H9 (cell line): ENCODE data around the gene LAMB4. TPM values are rescaled to one million over a fixed set of nuclear protein-coding genes. Genes with fewer than 3 reads are reported as not detected.

Source experiments
- DNase-seq: peaks from one replicate; pipeline ENCODE4 v3.0.0-alpha.2; 2017
- H2AFZ ChIP-seq: one replicate; pipeline ENCODE4 v1.6.1; 2013; ENCODE audit warnings: mild to moderate bottlenecking, low read length, control low read depth, moderate library complexity
- H2AK5ac ChIP-seq: 2 replicates; pipeline ENCODE4 v1.6.1; 2013; ENCODE audit warnings: low read length, control low read depth, mixed read lengths; ENCODE audit not compliant: insufficient read length
- H2BK120ac ChIP-seq: one replicate; pipeline ENCODE4 v1.6.1; 2013; ENCODE audit warnings: low read depth, mild to moderate bottlenecking, low read length, control low read depth, inconsistent platforms; ENCODE audit not compliant: poor library complexity, severe bottlenecking
- H2BK12ac ChIP-seq: 2 replicates; pipeline ENCODE4 v1.6.1; 2013; ENCODE audit warnings: low read length, control low read depth, mixed read lengths, low read depth; ENCODE audit not compliant: insufficient read length
- H2BK15ac ChIP-seq: 2 replicates; pipeline ENCODE4 v1.6.1; 2013; ENCODE audit warnings: low read depth, low read length, control low read depth
- H2BK20ac ChIP-seq: one replicate; pipeline ENCODE4 v1.6.1; 2013; ENCODE audit warnings: low read depth, mild to moderate bottlenecking, low read length, control low read depth, inconsistent platforms; ENCODE audit not compliant: poor library complexity, severe bottlenecking
- H2BK5ac ChIP-seq: 2 replicates; pipeline ENCODE4 v1.6.1; 2013; ENCODE audit warnings: low read length, control low read depth, mixed read lengths; ENCODE audit not compliant: insufficient read length
- H3K14ac ChIP-seq: 2 replicates; pipeline ENCODE4 v1.6.1; 2013; ENCODE audit warnings: low read length, control low read depth; ENCODE audit not compliant: insufficient read depth
- H3K18ac ChIP-seq: 2 replicates; pipeline ENCODE4 v1.6.1; 2013; ENCODE audit warnings: low read depth, mild to moderate bottlenecking, mixed read lengths, low read length, control low read depth; ENCODE audit not compliant: insufficient read length
- H3K23ac ChIP-seq: 2 replicates; pipeline ENCODE4 v1.6.1; 2013; ENCODE audit warnings: low read length, control low read depth, mixed read lengths, low read depth; ENCODE audit not compliant: insufficient read length
- H3K23me2 ChIP-seq: 2 replicates; pipeline ENCODE4 v1.6.1; 2013; ENCODE audit warnings: low read depth, mild to moderate bottlenecking, mixed read lengths, low read length, control low read depth; ENCODE audit not compliant: insufficient read length, poor library complexity, severe bottlenecking
- H3K27ac ChIP-seq: 2 replicates; pipeline ENCODE4 v1.5.1; 2013; ENCODE audit warnings: low read length, control low read depth, mixed read lengths, low read depth; ENCODE audit not compliant: insufficient read length
- H3K27me3 ChIP-seq: 2 replicates; pipeline ENCODE4 v1.6.1; 2013; ENCODE audit warnings: low read length, control low read depth, inconsistent platforms; ENCODE audit not compliant: insufficient read depth
- H3K4ac ChIP-seq: 2 replicates; pipeline ENCODE4 v1.6.1; 2013; ENCODE audit warnings: low read depth, mild to moderate bottlenecking, control low read depth, inconsistent platforms, low read length, moderate library complexity
- H3K4me1 ChIP-seq: 2 replicates; pipeline ENCODE4 v1.6.1; 2013; ENCODE audit warnings: low read length, control low read depth, inconsistent platforms; ENCODE audit not compliant: insufficient read depth
- H3K4me2 ChIP-seq: 2 replicates; pipeline ENCODE4 v1.6.1; 2013; ENCODE audit warnings: low read length, control low read depth, mixed read lengths; ENCODE audit not compliant: insufficient read length, insufficient read depth
- H3K56ac ChIP-seq: 2 replicates; pipeline ENCODE4 v1.6.1; 2013; ENCODE audit warnings: low read depth, mild to moderate bottlenecking, mixed read lengths, low read length, control low read depth; ENCODE audit not compliant: insufficient read length
- H3K79me1 ChIP-seq: 2 replicates; pipeline ENCODE4 v1.6.1; 2013; ENCODE audit warnings: low read depth, mild to moderate bottlenecking, moderate library complexity, low read length, control low read depth, inconsistent platforms; ENCODE audit not compliant: insufficient read depth, poor library complexity, severe bottlenecking
- H3K79me2 ChIP-seq: 2 replicates; pipeline ENCODE4 v1.6.1; 2013; ENCODE audit warnings: low read length, control low read depth, inconsistent platforms; ENCODE audit not compliant: insufficient read depth
- H3K9ac ChIP-seq: 2 replicates; pipeline ENCODE4 v1.6.1; 2013; ENCODE audit warnings: low read length, control low read depth, mixed read lengths; ENCODE audit not compliant: insufficient read length; ENCODE audit errors: extremely low read depth
- H3K9me3 ChIP-seq: one replicate; pipeline ENCODE4 v1.6.1; 2013; ENCODE audit warnings: low read depth, low read length, inconsistent platforms; ENCODE audit not compliant: control insufficient read depth
- H3T11ph ChIP-seq: one replicate; pipeline ENCODE4 v1.6.1; 2013; ENCODE audit warnings: mild to moderate bottlenecking, low read length, control low read depth, inconsistent platforms
- H4K20me1 ChIP-seq: one replicate; pipeline ENCODE4 v1.6.1; 2013; ENCODE audit not compliant: control insufficient read depth, insufficient read length, insufficient read depth
- H4K5ac ChIP-seq: 2 replicates; pipeline ENCODE4 v1.6.1; 2013; ENCODE audit warnings: low read depth, mild to moderate bottlenecking, mixed read lengths, low read length, control low read depth; ENCODE audit not compliant: insufficient read length
- H4K8ac ChIP-seq: replicated peaks from 2 replicates; pipeline ENCODE4 v1.6.1; 2013; ENCODE audit warnings: low read length, control low read depth, mixed read lengths, low read depth; ENCODE audit not compliant: insufficient read length
- H4K91ac ChIP-seq: 2 replicates; pipeline ENCODE4 v1.6.1; 2013; ENCODE audit warnings: low read depth, mild to moderate bottlenecking, moderate library complexity, mixed read lengths, low read length, control low read depth; ENCODE audit not compliant: insufficient read length
- H3K27ac Mint-ChIP-seq, 3 experiments: 2 replicates in 2 of 3; 3 replicates in 1 of 3; pipeline ENCODE4 v1.8.0; 2020 to 2021; ENCODE audit warnings: mixed read lengths in 3 of 3, mild to moderate bottlenecking in 1 of 3, moderate library complexity in 1 of 3
- H3K27me3 Mint-ChIP-seq: 2 replicates; pipeline ENCODE4 v1.8.0; 2021; ENCODE audit warnings: low read depth, mild to moderate bottlenecking, moderate library complexity, mixed read lengths
- H3K36me3 Mint-ChIP-seq, 3 experiments: 2 replicates in 2 of 3; 3 replicates in 1 of 3; pipeline ENCODE4 v1.8.0; 2020 to 2021; ENCODE audit warnings: low read depth in 3 of 3, mixed read lengths in 3 of 3; ENCODE audit not compliant: insufficient read depth in 1 of 3
- H3K4me1 Mint-ChIP-seq, 2 experiments: 2 replicates each; pipeline ENCODE4 v1.8.0; 2020; ENCODE audit warnings: mixed read lengths in 2 of 2
- H3K4me3 Mint-ChIP-seq, 2 experiments: 2 replicates in 1 of 2; 3 replicates in 1 of 2; pipeline ENCODE4 v1.8.0; 2020 to 2021; ENCODE audit warnings: mild to moderate bottlenecking in 2 of 2, mixed read lengths in 2 of 2, moderate library complexity in 1 of 2
- H3K9me3 Mint-ChIP-seq, 2 experiments: 2 replicates in 1 of 2; 3 replicates in 1 of 2; pipeline ENCODE4 v1.8.0; 2020; ENCODE audit warnings: mild to moderate bottlenecking in 2 of 2, mixed read lengths in 2 of 2, moderate library complexity in 1 of 2
- WGBS: extraction: QIAGEN DNeasy Blood & Tissue Kit; methylation state at CpG from one replicate; pipeline ENCODE4 v1.1.7; 2013; ENCODE audit warnings: missing lambda C conversion rate, low lambda C conversion rate, mixed read lengths; ENCODE audit not compliant: insufficient read length; ENCODE audit errors: extremely low coverage; 5-methylcytosine and 5-hydroxymethylcytosine counted together
- total RNA-seq: library from RNA; stranded (reverse); gene quantifications from 2 replicates; pipeline ENCODE4 v1.2.1, GENCODE V29; 2021
- TF ChIP-seq, protein P1 (sequence below): fragments of 200-600 bp; sonication (generic); conservative IDR thresholded peaks from 3 replicates; pipeline ENCODE4 v1.8.0; 2021; ENCODE audit warnings: antibody characterized with exemption, mild to moderate bottlenecking

LAMB4 gene
- total RNA-seq, 1 experiment from 2014 or later = not detected

DNA sequence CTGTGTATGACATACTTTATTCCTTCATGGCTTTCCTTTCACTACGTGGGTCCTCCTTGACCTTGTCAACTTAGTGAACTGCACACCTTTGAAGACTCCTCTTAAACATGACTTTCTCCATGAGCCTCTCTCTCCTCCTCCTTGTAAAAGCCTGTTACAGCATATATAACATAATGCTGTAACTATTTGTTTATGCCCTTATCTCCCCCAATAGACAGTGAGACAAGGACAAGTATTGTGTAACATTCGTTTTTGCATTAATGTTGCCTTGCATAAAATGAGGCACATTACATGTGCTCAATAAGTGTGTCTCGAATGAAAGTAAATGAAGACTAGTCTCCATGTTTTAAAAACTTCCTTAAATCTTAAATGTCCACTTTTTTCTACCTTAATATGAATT is 122.9 kb downstream of the LAMB4 start:
- H3K4me3 Mint-ChIP-seq = no peak overlapping the region
- Histone ChIP-seq H3K79me2 (no peaks in the 10 kb centered on the region), H3K27me3 (peaks cover 38% of the 10 kb centered on the region), H2AFZ (no peak overlapping the region), H3K79me1 (no peaks in the 10 kb centered on the region), H2BK5ac (no peak overlapping the region), H3K4ac (no peak overlapping the region), H3K9me3 (no peaks in the 10 kb centered on the region), H3K4me1 (no peaks in the 10 kb centered on the region; the same call in 1 of the 2 replicates), H4K91ac (no peak overlapping the region), H3K56ac (no peak overlapping the region), H3K9ac (no peak overlapping the region), H3K14ac (no peak overlapping the region), H2BK120ac (no peak overlapping the region), H4K5ac (no peak overlapping the region), H3K23ac (no peak overlapping the region), H3T11ph (no peak overlapping the region), H4K8ac (no peak overlapping the region), H2AK5ac (no peak overlapping the region), H2BK20ac (no peak overlapping the region), H3K27ac (no peak overlapping the region), H3K4me2 (no peak overlapping the region), H4K20me1 (no peaks in the 10 kb centered on the region), H3K23me2 (peaks cover 5% of the 10 kb centered on the region), H2BK15ac (no peak overlapping the region), H2BK12ac (no peak overlapping the region), H3K18ac (no peak overlapping the region)
- no peak overlapping the region for H3K27ac Mint-ChIP-seq
- no peak for DNase-seq
- TF ChIP-seq, protein P1, sequence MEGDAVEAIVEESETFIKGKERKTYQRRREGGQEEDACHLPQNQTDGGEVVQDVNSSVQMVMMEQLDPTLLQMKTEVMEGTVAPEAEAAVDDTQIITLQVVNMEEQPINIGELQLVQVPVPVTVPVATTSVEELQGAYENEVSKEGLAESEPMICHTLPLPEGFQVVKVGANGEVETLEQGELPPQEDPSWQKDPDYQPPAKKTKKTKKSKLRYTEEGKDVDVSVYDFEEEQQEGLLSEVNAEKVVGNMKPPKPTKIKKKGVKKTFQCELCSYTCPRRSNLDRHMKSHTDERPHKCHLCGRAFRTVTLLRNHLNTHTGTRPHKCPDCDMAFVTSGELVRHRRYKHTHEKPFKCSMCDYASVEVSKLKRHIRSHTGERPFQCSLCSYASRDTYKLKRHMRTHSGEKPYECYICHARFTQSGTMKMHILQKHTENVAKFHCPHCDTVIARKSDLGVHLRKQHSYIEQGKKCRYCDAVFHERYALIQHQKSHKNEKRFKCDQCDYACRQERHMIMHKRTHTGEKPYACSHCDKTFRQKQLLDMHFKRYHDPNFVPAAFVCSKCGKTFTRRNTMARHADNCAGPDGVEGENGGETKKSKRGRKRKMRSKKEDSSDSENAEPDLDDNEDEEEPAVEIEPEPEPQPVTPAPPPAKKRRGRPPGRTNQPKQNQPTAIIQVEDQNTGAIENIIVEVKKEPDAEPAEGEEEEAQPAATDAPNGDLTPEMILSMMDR = no peak
- no peaks in the 10 kb centered on the region for H3K36me3 Mint-ChIP-seq
- H3K9me3 Mint-ChIP-seq = no peaks in the 10 kb centered on the region; a peak in 1 of 5 replicates
- no CpG with 5 or more reads among the region's 3 CpGs for WGBS
- peaks cover 64% of the 10 kb centered on the region for H3K27me3 Mint-ChIP-seq
- peaks cover 12 to 15% of the 10 kb centered on the region in 2 experiments for H3K4me1 Mint-ChIP-seq
